ENCODE data around the gene PALLD. TPM values are rescaled to one million over a fixed set of nuclear protein-coding genes. Genes with fewer than 3 reads are reported as not detected.

The PALLD gene
- total RNA-seq, 2 experiments from 2014 or later: 0.49 to 0.78 TPM

DNA sequence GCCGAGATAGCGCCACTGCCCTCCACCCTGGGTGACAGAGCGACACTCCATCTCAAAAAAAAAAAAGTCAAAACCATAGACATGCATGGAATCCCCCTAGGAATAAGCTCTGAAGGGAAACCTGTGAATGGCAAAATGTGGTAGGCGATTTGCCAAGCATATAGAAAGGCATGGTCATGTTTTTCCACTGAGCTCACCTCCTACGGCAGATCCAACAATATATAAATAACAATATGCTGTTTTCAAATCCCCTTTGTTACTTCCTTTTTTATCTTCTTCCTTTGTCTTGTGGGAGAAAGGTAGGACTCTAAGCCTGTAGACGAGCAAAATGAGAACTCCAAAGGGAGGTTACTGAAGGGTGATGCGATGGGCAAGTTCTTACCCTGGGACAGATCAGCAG, 219.0 kb downstream of the PALLD start:
- Histone ChIP-seq H3K4me3 (ENCODE audit: low read length) (no peak overlapping the region), H3K27me3 (ENCODE audit: control insufficient read depth in 1 of 2, insufficient read depth in 2 of 2, low read length in 2 of 2) (no peaks in the 10 kb centered on the region), H3K27ac (ENCODE audit: low read depth in 1 of 2, low read length in 2 of 2) (no peak overlapping the region), H3K36me3 (ENCODE audit: insufficient read depth, low read length) (no peaks in the 10 kb centered on the region), H3K9me3 (ENCODE audit: control insufficient read depth in 1 of 2, insufficient read depth in 1 of 2, low read length in 2 of 2) (peaks cover 0 to 2% of the 10 kb centered on the region in 2 experiments), H3K4me1 (ENCODE audit: insufficient read depth, low read length) (no peaks in the 10 kb centered on the region)
- intact Hi-C loops (cut with DNase I, micrococcal nuclease): no loop called here
- H3K27ac Mint-ChIP-seq: no peak overlapping the region
- no peak overlapping the region for H3K4me3 Mint-ChIP-seq
- peaks cover 8% of the 10 kb centered on the region for H3K4me1 Mint-ChIP-seq (ENCODE audit: low read depth)
- no peaks in the 10 kb centered on the region for H3K27me3 Mint-ChIP-seq
- TF ChIP-seq, protein P1, sequence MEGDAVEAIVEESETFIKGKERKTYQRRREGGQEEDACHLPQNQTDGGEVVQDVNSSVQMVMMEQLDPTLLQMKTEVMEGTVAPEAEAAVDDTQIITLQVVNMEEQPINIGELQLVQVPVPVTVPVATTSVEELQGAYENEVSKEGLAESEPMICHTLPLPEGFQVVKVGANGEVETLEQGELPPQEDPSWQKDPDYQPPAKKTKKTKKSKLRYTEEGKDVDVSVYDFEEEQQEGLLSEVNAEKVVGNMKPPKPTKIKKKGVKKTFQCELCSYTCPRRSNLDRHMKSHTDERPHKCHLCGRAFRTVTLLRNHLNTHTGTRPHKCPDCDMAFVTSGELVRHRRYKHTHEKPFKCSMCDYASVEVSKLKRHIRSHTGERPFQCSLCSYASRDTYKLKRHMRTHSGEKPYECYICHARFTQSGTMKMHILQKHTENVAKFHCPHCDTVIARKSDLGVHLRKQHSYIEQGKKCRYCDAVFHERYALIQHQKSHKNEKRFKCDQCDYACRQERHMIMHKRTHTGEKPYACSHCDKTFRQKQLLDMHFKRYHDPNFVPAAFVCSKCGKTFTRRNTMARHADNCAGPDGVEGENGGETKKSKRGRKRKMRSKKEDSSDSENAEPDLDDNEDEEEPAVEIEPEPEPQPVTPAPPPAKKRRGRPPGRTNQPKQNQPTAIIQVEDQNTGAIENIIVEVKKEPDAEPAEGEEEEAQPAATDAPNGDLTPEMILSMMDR (IDR thresholded peaks at IDR 0.05): no peak
- no peaks in the 10 kb centered on the region for H3K36me3 Mint-ChIP-seq (ENCODE audit: low read depth)
- peaks cover 3% of the 10 kb centered on the region for H3K9me3 Mint-ChIP-seq
- POLR2A ChIA-PET: no interaction called here
- ATAC-seq (ENCODE audit: poor library complexity) (no peak), DNase-seq (no peak)
- CTCF ChIA-PET: no interaction called here

DNA sequence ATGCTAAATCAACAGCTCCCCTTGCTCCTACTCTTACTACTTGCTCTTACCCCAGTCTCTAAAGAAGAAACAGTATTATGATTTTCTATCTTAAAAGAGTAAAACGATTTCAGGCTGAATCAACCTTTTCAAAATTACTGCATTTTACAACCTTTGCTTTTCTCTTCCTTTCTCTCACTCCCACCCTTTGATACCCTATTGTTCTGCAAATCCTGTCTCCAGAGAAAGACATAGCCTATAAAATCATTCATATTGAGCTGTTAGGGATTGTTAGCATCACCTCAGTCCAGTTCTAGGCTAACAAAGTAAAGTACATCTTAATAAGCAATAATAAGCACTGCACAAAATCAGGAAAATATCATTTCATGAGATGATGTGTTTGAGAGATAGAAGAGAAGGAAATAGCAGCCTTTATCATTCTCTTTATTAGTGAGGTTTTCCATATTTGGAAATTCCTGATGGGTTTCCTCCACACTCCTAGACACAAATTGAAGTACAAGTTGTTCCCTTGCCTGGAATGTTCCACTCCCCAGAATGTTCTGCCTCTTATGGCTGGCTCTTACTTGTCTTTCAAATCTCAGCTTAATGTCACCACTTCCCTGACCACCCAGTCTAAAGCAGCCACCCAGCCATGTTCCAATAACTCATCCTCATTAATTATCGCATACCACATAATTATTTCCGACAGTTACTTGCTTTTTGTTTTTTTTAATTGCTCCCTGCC, 219.7 kb downstream of the PALLD start:
- H3K9me3 ChIP-seq (ENCODE audit: control insufficient read depth in 1 of 2, insufficient read depth in 1 of 2, low read length in 2 of 2): peaks cover 0 to 2% of the 10 kb centered on the region in 2 experiments
- TF ChIP-seq, protein P1 (IDR thresholded peaks at IDR 0.05): no peak
- H3K36me3 ChIP-seq (ENCODE audit: insufficient read depth, low read length): no peaks in the 10 kb centered on the region
- ATAC-seq (ENCODE audit: poor library complexity) (no peak), DNase-seq (no peak)
- Mint-ChIP-seq H3K4me3 (no peak overlapping the region), H3K4me1 (ENCODE audit: low read depth) (peaks cover 4% of the 10 kb centered on the region), H3K36me3 (ENCODE audit: low read depth) (no peaks in the 10 kb centered on the region), H3K9me3 (peaks cover 3% of the 10 kb centered on the region), H3K27ac (no peak overlapping the region), H3K27me3 (no peaks in the 10 kb centered on the region)
- H3K4me3 ChIP-seq (ENCODE audit: low read length): no peak overlapping the region
- intact Hi-C loops (cut with DNase I, micrococcal nuclease): no loop called here
- CTCF ChIA-PET: no interaction called here
- H3K27ac ChIP-seq (ENCODE audit: low read depth in 1 of 2, low read length in 2 of 2): no peak overlapping the region
- H3K4me1 ChIP-seq (ENCODE audit: insufficient read depth, low read length): no peaks in the 10 kb centered on the region
- H3K27me3 ChIP-seq (ENCODE audit: control insufficient read depth in 1 of 2, insufficient read depth in 2 of 2, low read length in 2 of 2): no peaks in the 10 kb centered on the region
- POLR2A ChIA-PET: no interaction called here

DNA sequence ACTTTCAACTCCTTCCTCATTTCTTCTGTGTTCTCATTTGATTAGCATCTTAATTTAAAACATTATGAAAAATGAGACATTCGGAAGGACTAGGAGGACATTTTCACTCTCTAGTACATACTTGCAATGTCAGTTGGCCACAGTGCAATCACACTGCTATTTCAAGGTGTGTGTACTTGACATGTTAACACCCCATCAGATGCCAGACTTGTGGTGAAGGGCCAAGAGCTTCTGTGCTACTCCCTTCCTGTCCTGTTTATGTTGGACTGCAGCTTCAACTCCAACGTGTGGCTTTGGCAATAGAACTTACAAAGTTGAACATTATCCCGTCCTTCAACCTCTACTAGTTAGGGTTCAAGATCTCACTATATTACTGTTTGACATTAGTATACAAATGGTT, 221.0 kb downstream of the PALLD start:
- H3K27me3 ChIP-seq (ENCODE audit: control insufficient read depth in 1 of 2, insufficient read depth in 2 of 2, low read length in 2 of 2): no peaks in the 10 kb centered on the region
- Mint-ChIP-seq H3K4me3 (no peak overlapping the region), H3K4me1 (ENCODE audit: low read depth) (peaks cover 7% of the 10 kb centered on the region), H3K27me3 (no peaks in the 10 kb centered on the region), H3K9me3 (peaks cover 3% of the 10 kb centered on the region), H3K36me3 (ENCODE audit: low read depth) (no peaks in the 10 kb centered on the region), H3K27ac (no peak overlapping the region)
- intact Hi-C loops (cut with DNase I, micrococcal nuclease): no loop called here
- CTCF ChIA-PET: no interaction called here
- H3K27ac ChIP-seq (ENCODE audit: low read depth in 1 of 2, low read length in 2 of 2): no peak overlapping the region
- DNase-seq (no peak), ATAC-seq (ENCODE audit: poor library complexity) (no peak)
- H3K4me1 ChIP-seq (ENCODE audit: insufficient read depth, low read length): no peaks in the 10 kb centered on the region
- no peaks in the 10 kb centered on the region for H3K36me3 ChIP-seq (ENCODE audit: insufficient read depth, low read length)
- POLR2A ChIA-PET: no interaction called here
- peaks cover 0 to 2% of the 10 kb centered on the region in 2 experiments for H3K9me3 ChIP-seq (ENCODE audit: control insufficient read depth in 1 of 2, insufficient read depth in 1 of 2, low read length in 2 of 2)
- H3K4me3 ChIP-seq (ENCODE audit: low read length): no peak overlapping the region
- TF ChIP-seq, protein P1 (IDR thresholded peaks at IDR 0.05): no peak
